RPMI7951 (cell line): ENCODE measurements around the gene UBE2O. TPM values are rescaled to one million over a fixed set of nuclear protein-coding genes. Genes with fewer than 3 reads are reported as not detected.
"Not testable (repeated sequence)": the region's sequence is repeated elsewhere in the genome, so short reads cannot be mapped to it uniquely, and the experiment has no call there.

Source experiments
- DNase-seq: peaks from one replicate; pipeline ENCODE4 v3.0.0-alpha.2; 2012; ENCODE audit warnings: low read depth
- total RNA-seq: library from RNA; depleted of rRNA; stranded (reverse); fragments of >200 nt; shearing (Covaris generic); gene quantifications from 2 replicates; pipeline ENCODE4 v1.2.3, GENCODE V29; 2014

The UBE2O gene
- total RNA-seq, 1 experiment from 2014 or later = 7.6 TPM

- DNase-seq = peak; percentile 93
These were observed 81.0 kb downstream of the UBE2O start for GRCh38 chr17:76371656-76372628.

DNA sequence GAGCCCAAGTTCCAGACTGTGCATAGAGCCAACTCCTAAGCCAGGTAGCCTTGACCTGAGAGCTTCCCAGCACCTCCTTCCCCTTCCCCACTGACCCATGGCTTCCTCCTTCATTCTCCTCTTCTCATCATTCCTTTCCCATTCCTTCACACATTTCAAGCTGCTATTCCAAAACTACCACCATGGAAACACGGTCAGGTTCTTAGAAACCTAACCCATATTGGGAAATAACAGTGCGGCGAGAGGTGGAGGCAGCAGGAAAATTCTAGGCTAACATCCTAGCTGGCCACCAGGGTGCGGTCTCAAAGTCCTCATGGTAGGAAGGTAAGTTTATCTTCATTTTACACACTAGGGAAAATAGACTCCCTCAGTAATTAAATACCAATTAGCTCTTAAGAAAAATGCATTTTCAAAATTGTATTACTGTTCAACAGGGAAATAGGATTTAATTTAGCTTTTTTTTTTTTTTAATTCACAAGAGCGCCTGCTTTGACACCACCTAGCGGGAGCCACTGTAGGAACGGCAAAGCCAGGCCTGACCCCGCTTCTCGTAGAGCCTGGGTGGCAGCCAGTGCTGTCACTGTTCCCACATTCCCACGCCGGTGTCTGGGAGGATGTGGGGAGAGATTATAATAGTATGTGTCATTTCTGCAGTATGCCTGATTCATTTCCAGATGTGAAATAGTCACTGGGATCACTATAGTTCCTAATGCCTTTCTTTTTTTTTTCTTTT is 82.5 kb downstream of the UBE2O start:
- DNase-seq = peak; percentile 96

- no peak for DNase-seq
These were observed 83.1 kb downstream of the UBE2O start for GRCh38 chr17:76369804-76370203.

GRCh38 chr17:76369379-76369778 is 83.6 kb downstream of the UBE2O start:
- no peak for DNase-seq

DNA sequence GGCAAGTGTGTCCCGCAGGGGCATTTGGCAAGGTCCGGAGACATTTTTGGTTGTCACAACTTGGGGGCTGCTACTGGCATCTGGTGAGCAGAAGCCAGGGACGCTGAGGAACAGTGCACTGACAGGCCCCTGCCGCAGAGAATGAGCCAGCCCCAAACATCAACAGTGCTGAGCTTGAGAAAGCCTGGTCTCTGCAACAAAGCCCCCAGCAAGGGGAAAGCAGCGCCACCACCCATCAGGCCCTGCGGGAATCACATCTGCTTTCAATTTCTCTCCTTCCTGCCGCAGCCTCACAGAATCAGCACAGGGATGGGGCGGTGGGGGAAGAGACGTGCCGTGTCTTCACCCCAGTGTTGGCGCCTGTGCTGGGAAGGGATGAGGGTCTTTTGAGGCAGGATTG is 84.4 kb downstream of the UBE2O start:
- peak; percentile 77 for DNase-seq

GRCh38 chr17:76367642-76368041 is 85.3 kb downstream of the UBE2O start:
- DNase-seq = no peak

DNA sequence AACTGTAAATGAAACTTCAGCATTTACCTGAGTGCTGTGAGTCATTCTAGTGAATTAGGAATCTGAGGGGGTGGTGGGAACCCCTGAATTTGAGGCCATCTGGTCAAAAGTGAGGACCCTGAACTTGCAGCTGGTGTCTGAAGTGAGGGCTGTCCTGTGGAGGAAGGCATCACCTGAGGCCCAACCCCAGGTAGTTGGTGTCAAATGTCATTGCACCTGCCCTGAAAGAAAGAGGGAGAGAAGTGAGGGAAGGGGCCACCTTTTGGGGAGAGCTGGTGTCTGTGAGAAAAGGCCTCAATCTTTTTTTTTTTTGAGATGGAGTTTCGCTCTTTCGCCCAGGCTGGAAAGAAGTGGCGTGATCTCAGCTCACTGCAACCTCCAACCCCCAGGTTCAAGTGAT is 86.7 kb downstream of the UBE2O start:
- no peak for DNase-seq

DNA sequence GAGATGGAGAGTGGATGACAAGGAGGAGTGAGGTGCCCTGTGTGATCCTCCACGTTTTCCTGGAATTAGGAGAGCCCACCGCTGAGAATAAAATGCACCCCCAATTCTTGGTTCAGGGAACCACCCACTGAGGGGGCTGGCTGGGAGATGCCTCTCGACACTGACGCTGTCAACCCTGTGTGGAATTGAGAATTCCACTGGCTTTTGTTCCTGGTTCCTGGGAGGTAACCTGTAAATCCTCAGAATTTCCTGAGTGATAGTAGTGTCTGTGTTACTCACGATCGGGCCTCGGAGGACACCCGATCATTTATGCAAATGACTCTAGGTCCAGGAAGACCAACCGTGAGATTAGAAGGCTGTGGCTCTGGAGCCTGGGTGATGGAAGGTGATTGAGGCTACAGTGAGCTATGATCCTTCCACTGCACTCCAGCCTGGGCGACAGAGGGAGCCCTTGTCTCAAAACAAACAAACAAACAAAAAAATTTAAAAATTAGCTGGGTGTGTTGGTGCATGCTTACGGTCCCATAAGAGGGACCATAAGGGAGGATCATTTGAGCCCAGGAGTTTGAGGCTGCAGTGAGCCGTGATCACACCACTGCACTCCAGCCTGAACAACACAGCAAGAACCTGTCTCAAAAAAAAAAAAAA is 87.6 kb downstream of the UBE2O start:
- no peak for DNase-seq

GRCh38 chr17:76363107-76363842 is 89.7 kb downstream of the UBE2O start:
- DNase-seq = no peak

DNA sequence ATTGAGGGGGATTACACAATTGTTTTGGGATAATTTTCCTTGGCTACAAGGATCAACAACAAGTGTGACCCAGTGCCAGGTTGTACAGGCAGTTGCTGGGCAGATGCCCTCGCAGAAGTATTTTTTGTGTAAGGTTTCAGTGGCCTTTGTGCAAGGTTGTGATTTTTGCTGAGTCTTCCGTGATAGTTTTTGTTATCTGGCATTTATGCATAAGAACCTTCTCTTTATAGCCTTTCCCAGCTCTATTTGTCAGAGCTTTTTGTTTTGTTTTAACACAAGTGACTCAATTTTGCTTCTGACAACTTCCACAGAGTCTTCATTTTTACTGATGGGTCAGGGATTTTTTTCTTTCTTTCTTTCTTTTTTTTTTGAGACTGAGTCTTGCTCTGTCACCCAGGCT is 92.5 kb downstream of the UBE2O start:
- DNase-seq = no peak

DNA sequence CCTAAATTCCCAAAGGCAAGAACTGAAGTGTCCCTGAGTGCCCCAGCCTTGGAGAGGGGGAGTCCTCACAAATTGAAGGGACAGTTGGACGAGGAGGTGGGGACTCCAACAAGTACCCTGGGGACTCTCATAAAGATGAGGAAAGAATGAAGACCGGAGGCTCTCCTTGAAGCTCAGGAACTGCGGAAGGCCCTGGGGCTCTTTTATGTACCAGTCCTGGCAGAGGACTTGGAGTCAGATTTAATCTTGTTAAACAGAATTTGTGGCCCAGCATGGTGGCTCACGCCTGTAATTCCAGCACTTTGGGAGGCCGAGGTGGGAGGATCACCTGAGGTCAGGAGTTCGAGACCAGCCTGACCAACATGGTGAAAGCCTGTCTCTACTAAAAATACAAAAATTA is 93.2 kb downstream of the UBE2O start:
- DNase-seq = not testable (repeated sequence)

- no peak for DNase-seq
These were observed 93.6 kb downstream of the UBE2O start for GRCh38 chr17:76359375-76359774.

DNA sequence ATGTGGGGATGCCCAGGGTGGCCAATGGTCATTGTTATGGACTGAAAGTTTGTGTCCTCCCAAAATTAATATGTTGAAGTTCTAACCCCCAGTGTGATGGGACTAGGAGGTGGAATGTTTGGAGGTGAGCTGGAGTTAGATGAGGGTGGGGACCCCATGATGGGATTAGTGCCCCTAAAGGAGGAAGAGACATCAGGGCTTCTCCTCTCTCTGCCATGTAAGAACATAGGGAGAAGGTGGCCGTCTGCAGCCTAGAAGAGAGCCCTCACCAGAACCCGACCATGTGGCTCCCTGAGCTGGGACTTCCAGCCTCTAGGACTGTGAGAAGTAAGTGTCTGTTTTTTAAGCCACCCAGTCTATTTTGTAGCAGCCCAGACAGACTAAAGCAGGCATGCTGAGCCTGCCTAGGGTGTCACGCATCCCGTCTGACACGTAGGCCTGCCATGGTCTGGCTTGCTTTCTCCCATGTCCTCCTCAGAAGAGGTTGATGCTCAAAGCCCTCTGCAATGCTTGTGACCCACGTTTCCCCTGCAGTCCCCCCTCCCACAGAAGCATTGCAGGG is 95.3 kb downstream of the UBE2O start:
- DNase-seq = no peak

- DNase-seq = no peak
These were observed 96.0 kb downstream of the UBE2O start for GRCh38 chr17:76356803-76357456.

DNA sequence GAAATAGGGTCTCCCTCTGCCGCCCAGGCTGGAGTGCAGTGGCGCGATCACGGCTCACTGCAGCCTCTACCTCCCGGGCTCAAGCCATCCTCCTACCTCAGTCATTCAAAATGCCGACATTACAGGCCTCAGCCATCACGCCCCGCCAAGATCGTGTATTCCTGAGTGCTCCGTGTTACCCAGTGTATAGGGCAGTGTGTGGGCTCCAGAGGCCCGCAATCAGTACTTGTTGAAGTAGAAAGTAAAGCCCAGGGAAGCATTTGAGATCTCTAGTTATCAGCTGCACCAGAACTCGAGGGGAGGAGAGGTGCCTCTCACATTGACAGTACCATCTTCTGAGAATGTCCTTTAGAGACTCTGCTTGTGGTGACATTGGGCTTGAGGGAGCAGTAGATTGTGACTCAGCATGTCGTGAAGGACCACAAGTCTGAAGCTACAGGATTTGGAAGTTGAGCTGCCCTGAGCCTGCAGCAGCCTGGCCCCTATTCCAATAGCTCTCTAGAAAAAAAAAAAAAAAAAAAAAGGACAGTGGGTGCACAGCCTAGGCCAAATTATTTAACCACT is 98.1 kb downstream of the UBE2O start:
- DNase-seq = peak; percentile 39

- DNase-seq = no peak
These were observed 98.6 kb downstream of the UBE2O start for GRCh38 chr17:76354317-76354729.

- peak; percentile 89 for DNase-seq
These were observed 99.2 kb downstream of the UBE2O start, which contains the start of gene PRPSAP1 for GRCh38 chr17:76353599-76354316. PRPSAP1 (minus strand) TSS chr17:76353916; CDS start chr17:76353703, 213 bp downstream.

DNA sequence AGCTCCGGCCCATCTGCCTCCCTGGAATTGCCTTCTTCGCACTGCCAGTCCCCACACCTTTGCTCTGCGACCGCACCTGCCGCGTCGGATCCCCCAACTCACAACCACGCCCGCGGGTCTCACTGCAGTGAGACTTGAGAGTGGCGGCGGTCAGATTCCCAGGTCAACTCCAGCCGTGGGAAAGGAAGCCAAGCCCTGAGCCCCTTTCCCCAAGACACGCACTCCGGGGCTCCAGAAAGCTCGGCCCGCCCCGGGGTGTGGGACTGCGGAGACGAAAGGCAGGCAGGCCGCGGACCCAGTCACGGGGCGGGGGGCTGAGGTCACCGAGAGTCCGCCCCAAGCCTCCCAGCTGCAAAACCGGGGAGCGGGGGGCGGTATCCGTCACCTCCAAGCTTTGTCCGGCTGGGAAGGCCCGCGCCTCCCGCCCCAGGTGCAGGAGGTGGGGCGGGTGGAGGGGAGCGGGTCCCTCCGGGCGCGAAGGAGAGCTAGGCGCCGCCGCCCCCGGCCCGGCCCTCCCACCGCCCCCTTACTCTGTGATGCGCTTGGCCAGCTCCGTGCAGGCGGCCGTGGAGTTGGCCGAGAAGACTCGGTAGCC is 99.9 kb downstream of the UBE2O start:
- DNase-seq = peak; percentile 11

GRCh38 chr17:76351526-76352071 is 101.4 kb downstream of the UBE2O start:
- no peak for DNase-seq
